Measurements from ENCODE around the gene DYNLT2B.
A peak's percentile ranks its signal among the peaks of the same experiment; 100 is the strongest.
"Not testable (repeated sequence)": the region's sequence is repeated elsewhere in the genome, so short reads cannot be mapped to it uniquely, and the experiment has no call there.

The DYNLT2B gene

DNA sequence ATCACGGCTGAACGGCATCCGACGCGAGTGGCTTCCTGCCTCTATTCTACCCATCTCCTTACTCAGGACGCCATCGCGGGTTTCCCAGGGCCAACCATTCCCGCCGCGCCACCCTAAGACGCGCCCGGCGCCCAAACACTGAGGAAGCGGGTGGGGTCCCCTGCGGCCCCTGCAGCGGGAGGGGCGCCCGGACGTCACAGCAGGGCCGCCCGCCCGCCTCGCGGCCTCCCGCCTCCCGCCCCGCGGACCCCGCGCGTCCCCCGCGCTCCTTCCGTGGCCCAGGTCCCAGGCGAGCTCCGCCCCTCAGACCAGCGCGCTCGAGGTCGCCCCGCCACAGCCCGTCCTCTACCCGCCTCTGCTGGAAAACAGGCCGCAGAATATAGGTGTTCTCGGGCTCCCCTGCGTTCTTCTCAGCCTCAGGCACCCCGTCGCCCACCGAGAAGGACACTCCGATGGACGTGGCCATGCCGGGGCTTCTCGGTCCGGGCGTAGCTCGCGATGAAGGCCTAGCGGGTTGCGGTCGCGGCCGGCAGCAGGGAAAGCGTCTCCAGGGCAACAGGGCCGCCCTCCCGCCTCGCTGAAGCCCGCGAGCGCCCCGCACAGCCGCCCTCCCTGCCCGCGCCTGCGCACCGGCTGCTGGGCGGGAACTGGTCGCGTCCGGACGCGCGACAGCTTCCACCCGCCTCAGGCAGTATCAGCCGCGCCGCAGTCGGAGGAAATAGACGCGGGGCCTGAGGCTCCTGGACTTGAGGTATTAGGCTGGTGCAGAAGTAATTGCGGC, at the start of gene DYNLT2B:
DYNLT2B (minus strand) TSS at position 554 of the 781 bp plus-strand sequence; CDS start at position 466, 88 bp downstream.
- no peaks in the 10 kb centered on the region for H3K9me3 ChIP-seq (ENCODE audit: control insufficient read depth in 1 of 2, low read length in 2 of 2)
- peak within 1 kb of the TSS; percentile 86 to 91 for H3K4me3 ChIP-seq (ENCODE audit: low read depth in 1 of 2, low read length in 2 of 2)
- no peaks in the 10 kb centered on the region for H3K4me1 ChIP-seq (ENCODE audit: control insufficient read depth in 1 of 2, insufficient read depth in 2 of 2, low read length in 2 of 2)
- H3K27me3 ChIP-seq (ENCODE audit: control insufficient read depth in 1 of 2, insufficient read depth in 2 of 2, low read length in 2 of 2): no peaks in the 10 kb centered on the region
- H3K36me3 ChIP-seq (ENCODE audit: control insufficient read depth in 1 of 2, insufficient read depth in 2 of 2, low read length in 2 of 2): no peaks in the 10 kb centered on the region
- peak within 1 kb of the TSS; percentile 87 for H3K27ac ChIP-seq (ENCODE audit: low read depth, low read length)
- H3K9ac ChIP-seq (ENCODE audit: low read depth in 1 of 2, low read length in 2 of 2): peak within 1 kb of the TSS; percentile 63 to 82

DNA sequence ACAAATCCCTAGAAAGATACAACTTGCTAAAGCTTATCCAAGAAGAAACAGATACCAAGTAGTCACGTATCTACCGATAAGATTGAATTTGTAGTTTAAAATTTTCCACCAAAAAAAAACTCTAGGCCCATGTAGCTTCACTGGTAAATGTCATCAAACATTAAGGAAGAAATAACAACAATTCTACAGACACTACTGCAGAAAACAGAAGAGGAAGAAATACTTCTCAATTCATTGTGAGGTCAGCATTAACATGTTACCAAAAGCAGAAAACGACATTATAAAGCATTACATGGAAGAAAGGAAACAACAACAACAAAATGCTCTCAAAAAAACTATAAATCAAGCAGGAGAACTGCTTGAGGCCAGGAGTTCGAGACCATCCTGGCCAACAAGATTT, 47.7 kb upstream of the DYNLT2B start:
- Histone ChIP-seq H3K9ac (ENCODE audit: low read depth in 1 of 2, low read length in 2 of 2) (no peak overlapping the region), H3K36me3 (ENCODE audit: control insufficient read depth in 1 of 2, insufficient read depth in 2 of 2, low read length in 2 of 2) (peaks cover 18 to 56% of the 10 kb centered on the region in 2 donors), H3K27me3 (ENCODE audit: control insufficient read depth in 1 of 2, insufficient read depth in 2 of 2, low read length in 2 of 2) (no peaks in the 10 kb centered on the region), H3K4me1 (ENCODE audit: control insufficient read depth in 1 of 2, insufficient read depth in 2 of 2, low read length in 2 of 2) (no peaks in the 10 kb centered on the region), H3K4me3 (ENCODE audit: low read depth in 1 of 2, low read length in 2 of 2) (no peak overlapping the region), H3K27ac (ENCODE audit: low read depth, low read length) (no peak overlapping the region), H3K9me3 (ENCODE audit: control insufficient read depth in 1 of 2, low read length in 2 of 2) (no peaks in the 10 kb centered on the region)

DNA sequence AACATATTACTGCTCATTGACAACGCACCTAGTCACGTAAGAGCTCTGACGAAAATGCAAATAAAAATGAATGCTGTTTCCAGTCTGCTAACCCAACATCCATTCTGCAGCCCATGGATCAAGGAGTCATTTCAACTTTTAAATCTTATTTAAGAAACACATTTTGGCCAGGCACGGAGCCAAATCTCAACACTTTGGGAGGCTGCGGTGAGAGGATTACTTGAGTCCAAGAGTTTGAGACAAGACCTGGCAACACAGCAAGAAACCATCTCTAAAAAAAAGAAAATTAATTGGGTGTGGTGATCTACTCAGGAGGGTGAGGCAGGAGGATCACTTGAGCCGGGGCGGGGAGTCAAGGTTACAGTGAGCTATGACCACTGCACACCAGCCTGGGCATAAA, 42.5 kb upstream of the DYNLT2B start:
- Histone ChIP-seq H3K27ac (ENCODE audit: low read depth, low read length) (no peak overlapping the region), H3K4me3 (ENCODE audit: low read depth in 1 of 2, low read length in 2 of 2) (no peak overlapping the region), H3K9me3 (ENCODE audit: control insufficient read depth in 1 of 2, low read length in 2 of 2) (no peaks in the 10 kb centered on the region), H3K4me1 (ENCODE audit: control insufficient read depth in 1 of 2, insufficient read depth in 2 of 2, low read length in 2 of 2) (no peaks in the 10 kb centered on the region), H3K9ac (ENCODE audit: low read depth in 1 of 2, low read length in 2 of 2) (no peak overlapping the region), H3K36me3 (ENCODE audit: control insufficient read depth in 1 of 2, insufficient read depth in 2 of 2, low read length in 2 of 2) (peaks cover 24 to 64% of the 10 kb centered on the region in 2 donors), H3K27me3 (ENCODE audit: control insufficient read depth in 1 of 2, insufficient read depth in 2 of 2, low read length in 2 of 2) (no peaks in the 10 kb centered on the region)

DNA sequence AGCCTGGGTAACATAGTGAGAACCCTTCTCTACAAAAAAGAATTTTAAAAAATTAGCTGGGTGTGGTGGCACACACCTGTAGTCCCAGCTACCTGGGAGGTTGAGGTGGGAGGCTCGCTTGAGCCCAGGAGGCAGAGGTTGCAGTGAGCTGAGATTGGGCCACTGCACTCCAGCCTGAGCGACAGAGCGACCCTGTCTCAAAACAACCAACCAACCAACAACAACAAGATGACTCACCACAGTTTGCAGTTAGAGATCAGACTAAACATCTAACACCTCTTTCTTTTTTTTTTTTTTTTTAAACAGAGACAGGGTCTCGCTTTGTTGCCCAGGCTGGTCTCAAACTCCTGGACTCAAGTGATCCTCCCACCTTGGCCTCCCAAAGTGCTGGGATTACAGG, 40.5 kb upstream of the DYNLT2B start:
- not testable (repeated sequence) for H3K27ac ChIP-seq (ENCODE audit: low read depth, low read length); H3K4me3 ChIP-seq (ENCODE audit: low read depth in 1 of 2, low read length in 2 of 2); H3K9me3 ChIP-seq (ENCODE audit: control insufficient read depth in 1 of 2, low read length in 2 of 2); H3K27me3 ChIP-seq (ENCODE audit: control insufficient read depth in 1 of 2, insufficient read depth in 2 of 2, low read length in 2 of 2); H3K9ac ChIP-seq (ENCODE audit: low read depth in 1 of 2, low read length in 2 of 2); H3K4me1 ChIP-seq (ENCODE audit: control insufficient read depth in 1 of 2, insufficient read depth in 2 of 2, low read length in 2 of 2)
- H3K36me3 ChIP-seq (ENCODE audit: control insufficient read depth in 1 of 2, insufficient read depth in 2 of 2, low read length in 2 of 2): peaks cover 27 to 66% of the 10 kb centered on the region in 2 donors

DNA sequence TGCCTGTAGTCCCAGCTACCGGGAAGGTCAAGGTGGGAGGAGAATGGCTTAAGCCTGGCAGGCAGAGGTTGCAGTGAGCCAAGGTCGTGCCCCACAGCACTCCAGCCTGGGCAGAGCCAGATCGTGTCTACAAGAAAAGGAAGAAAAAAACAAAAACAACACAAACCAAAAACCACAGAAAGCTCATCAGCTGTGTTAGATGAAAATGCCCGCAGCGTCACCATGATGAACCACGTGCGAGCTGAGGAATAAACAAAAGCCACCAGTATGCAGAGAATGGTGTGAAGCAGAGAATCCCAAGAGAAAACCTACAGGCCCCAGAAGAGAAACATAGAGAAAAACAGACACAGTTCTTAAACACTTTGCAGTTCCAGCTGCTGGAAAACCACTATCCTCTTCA, 39.9 kb upstream of the DYNLT2B start:
- H3K4me1 ChIP-seq (ENCODE audit: control insufficient read depth in 1 of 2, insufficient read depth in 2 of 2, low read length in 2 of 2): no peaks in the 10 kb centered on the region
- H3K9ac ChIP-seq (ENCODE audit: low read depth in 1 of 2, low read length in 2 of 2): no peak overlapping the region
- no peak overlapping the region for H3K4me3 ChIP-seq (ENCODE audit: low read depth in 1 of 2, low read length in 2 of 2)
- no peak overlapping the region for H3K27ac ChIP-seq (ENCODE audit: low read depth, low read length)
- peaks cover 27 to 66% of the 10 kb centered on the region in 2 donors for H3K36me3 ChIP-seq (ENCODE audit: control insufficient read depth in 1 of 2, insufficient read depth in 2 of 2, low read length in 2 of 2)
- no peaks in the 10 kb centered on the region for H3K27me3 ChIP-seq (ENCODE audit: control insufficient read depth in 1 of 2, insufficient read depth in 2 of 2, low read length in 2 of 2)
- no peaks in the 10 kb centered on the region for H3K9me3 ChIP-seq (ENCODE audit: control insufficient read depth in 1 of 2, low read length in 2 of 2)

DNA sequence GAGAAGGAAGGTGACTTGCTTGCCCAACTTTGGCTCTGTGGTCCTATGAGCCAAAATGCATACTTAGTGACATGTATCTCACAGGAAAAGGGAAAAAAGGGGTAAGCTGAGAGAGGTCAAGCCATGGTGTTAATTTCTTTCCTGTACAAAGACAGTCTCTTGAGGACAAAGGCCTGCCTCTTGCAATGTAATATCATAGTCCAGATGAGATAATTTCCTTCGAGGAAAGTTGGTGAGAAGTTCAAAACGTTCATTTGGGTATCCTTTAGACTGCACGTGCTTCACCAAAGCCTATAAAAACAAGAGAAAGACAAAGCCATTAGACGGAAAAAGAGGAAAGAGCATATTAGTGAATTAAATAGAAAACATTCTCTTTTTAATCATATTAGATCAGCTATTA, 38.5 kb upstream of the DYNLT2B start:
- Histone ChIP-seq H3K9ac (ENCODE audit: low read depth in 1 of 2, low read length in 2 of 2) (no peak overlapping the region), H3K36me3 (ENCODE audit: control insufficient read depth in 1 of 2, insufficient read depth in 2 of 2, low read length in 2 of 2) (peaks cover 17 to 54% of the 10 kb centered on the region in 2 donors), H3K4me3 (ENCODE audit: low read depth in 1 of 2, low read length in 2 of 2) (no peak overlapping the region), H3K4me1 (ENCODE audit: control insufficient read depth in 1 of 2, insufficient read depth in 2 of 2, low read length in 2 of 2) (no peaks in the 10 kb centered on the region), H3K27ac (ENCODE audit: low read depth, low read length) (no peak overlapping the region), H3K27me3 (ENCODE audit: control insufficient read depth in 1 of 2, insufficient read depth in 2 of 2, low read length in 2 of 2) (no peaks in the 10 kb centered on the region), H3K9me3 (ENCODE audit: control insufficient read depth in 1 of 2, low read length in 2 of 2) (no peaks in the 10 kb centered on the region)

DNA sequence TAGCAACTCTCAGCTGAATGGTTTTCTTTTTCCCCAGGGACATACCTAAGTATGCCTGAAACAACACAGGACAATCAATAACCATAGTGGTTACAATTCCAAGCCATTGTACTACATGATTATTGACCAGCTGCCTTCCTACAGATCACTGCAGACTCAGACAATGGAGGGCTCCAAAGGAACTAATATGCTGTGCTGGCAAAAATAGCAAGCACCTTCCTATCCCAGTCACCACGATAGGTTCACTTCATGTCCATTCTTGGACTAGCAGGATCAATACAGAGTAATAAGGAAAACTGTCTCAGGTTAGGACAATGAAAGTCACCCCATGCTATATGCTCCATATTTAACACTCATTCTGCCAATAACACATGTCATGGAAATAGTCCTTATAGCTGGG, 37.6 kb upstream of the DYNLT2B start:
- Histone ChIP-seq H3K4me3 (ENCODE audit: low read depth in 1 of 2, low read length in 2 of 2) (no peak overlapping the region), H3K9ac (ENCODE audit: low read depth in 1 of 2, low read length in 2 of 2) (no peak overlapping the region), H3K4me1 (ENCODE audit: control insufficient read depth in 1 of 2, insufficient read depth in 2 of 2, low read length in 2 of 2) (no peaks in the 10 kb centered on the region), H3K9me3 (ENCODE audit: control insufficient read depth in 1 of 2, low read length in 2 of 2) (no peaks in the 10 kb centered on the region), H3K27ac (ENCODE audit: low read depth, low read length) (no peak overlapping the region), H3K36me3 (ENCODE audit: control insufficient read depth in 1 of 2, insufficient read depth in 2 of 2, low read length in 2 of 2) (peaks cover 14 to 46% of the 10 kb centered on the region in 2 donors), H3K27me3 (ENCODE audit: control insufficient read depth in 1 of 2, insufficient read depth in 2 of 2, low read length in 2 of 2) (no peaks in the 10 kb centered on the region)

DNA sequence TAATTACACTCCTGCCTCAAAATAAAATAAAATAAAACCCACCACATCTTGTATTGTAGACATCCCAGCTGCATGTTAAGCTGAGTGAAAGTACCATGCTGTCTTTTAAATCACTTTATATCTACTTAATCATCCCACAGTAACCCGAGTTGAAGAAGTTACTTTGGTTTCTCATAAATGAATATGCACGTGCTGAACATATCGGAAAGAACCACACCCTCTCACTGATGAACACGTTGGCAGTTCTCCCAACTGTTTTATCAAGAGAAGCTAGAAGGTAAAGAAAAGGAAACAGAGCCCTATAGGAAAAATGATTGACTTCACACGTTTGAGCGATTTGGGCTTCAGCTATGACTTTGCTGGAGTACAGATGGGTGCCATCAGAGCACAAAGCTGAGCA, 36.1 kb upstream of the DYNLT2B start:
- Histone ChIP-seq H3K9me3 (ENCODE audit: control insufficient read depth in 1 of 2, low read length in 2 of 2) (no peaks in the 10 kb centered on the region), H3K27me3 (ENCODE audit: control insufficient read depth in 1 of 2, insufficient read depth in 2 of 2, low read length in 2 of 2) (no peaks in the 10 kb centered on the region), H3K4me1 (ENCODE audit: control insufficient read depth in 1 of 2, insufficient read depth in 2 of 2, low read length in 2 of 2) (no peaks in the 10 kb centered on the region), H3K4me3 (ENCODE audit: low read depth in 1 of 2, low read length in 2 of 2) (no peak overlapping the region), H3K27ac (ENCODE audit: low read depth, low read length) (no peak overlapping the region), H3K36me3 (ENCODE audit: control insufficient read depth in 1 of 2, insufficient read depth in 2 of 2, low read length in 2 of 2) (peaks cover 14 to 37% of the 10 kb centered on the region in 2 donors), H3K9ac (ENCODE audit: low read depth in 1 of 2, low read length in 2 of 2) (no peak overlapping the region)

DNA sequence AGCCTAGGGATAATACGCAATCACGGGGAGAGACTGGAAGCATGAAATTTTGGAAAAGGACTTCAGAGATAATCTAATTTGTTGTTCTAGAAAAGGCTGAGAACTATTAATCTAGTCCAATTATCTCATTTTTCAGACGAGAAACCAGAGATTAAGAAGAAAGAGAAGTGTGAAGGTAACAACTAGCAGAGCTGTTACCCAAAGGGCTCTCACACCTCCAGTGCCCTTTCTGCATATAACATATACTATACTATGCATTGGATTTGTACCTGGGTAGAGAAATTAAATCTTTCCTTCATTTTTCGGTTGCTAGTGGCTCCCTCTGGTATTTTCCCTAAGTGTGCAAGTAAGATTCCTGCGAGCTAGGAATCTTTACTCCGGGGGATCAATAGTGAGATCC, 33.5 kb upstream of the DYNLT2B start:
- Histone ChIP-seq H3K9ac (ENCODE audit: low read depth in 1 of 2, low read length in 2 of 2) (no peak overlapping the region), H3K36me3 (ENCODE audit: control insufficient read depth in 1 of 2, insufficient read depth in 2 of 2, low read length in 2 of 2) (peaks cover 12 to 19% of the 10 kb centered on the region in 2 donors), H3K27me3 (ENCODE audit: control insufficient read depth in 1 of 2, insufficient read depth in 2 of 2, low read length in 2 of 2) (no peaks in the 10 kb centered on the region), H3K9me3 (ENCODE audit: control insufficient read depth in 1 of 2, low read length in 2 of 2) (no peaks in the 10 kb centered on the region), H3K4me1 (ENCODE audit: control insufficient read depth in 1 of 2, insufficient read depth in 2 of 2, low read length in 2 of 2) (no peaks in the 10 kb centered on the region), H3K27ac (ENCODE audit: low read depth, low read length) (no peak overlapping the region), H3K4me3 (ENCODE audit: low read depth in 1 of 2, low read length in 2 of 2) (no peak overlapping the region)

DNA sequence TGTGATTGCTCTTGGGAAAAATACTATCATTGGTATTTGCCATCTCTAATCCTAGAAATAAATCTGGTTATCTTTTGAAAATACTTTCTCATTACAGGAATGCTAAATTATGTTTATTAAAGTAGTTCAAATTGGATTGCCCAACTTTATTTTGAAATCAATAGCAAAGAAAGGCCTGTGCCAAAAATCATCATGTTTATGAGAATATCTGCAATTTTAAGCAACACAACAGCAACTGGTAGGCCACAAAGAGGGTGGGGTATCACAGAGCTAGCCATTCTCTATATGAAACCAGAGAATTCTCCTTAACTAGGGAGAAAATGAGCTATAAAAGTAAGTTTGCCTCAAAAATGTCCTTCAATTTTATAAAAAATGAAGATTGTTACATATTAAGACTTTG, 32.0 kb upstream of the DYNLT2B start:
- Histone ChIP-seq H3K27me3 (ENCODE audit: control insufficient read depth in 1 of 2, insufficient read depth in 2 of 2, low read length in 2 of 2) (no peaks in the 10 kb centered on the region), H3K9me3 (ENCODE audit: control insufficient read depth in 1 of 2, low read length in 2 of 2) (no peaks in the 10 kb centered on the region), H3K4me3 (ENCODE audit: low read depth in 1 of 2, low read length in 2 of 2) (no peak overlapping the region), H3K27ac (ENCODE audit: low read depth, low read length) (no peak overlapping the region), H3K9ac (ENCODE audit: low read depth in 1 of 2, low read length in 2 of 2) (no peak overlapping the region), H3K36me3 (ENCODE audit: control insufficient read depth in 1 of 2, insufficient read depth in 2 of 2, low read length in 2 of 2) (peaks cover 0 to 6% of the 10 kb centered on the region in 2 donors), H3K4me1 (ENCODE audit: control insufficient read depth in 1 of 2, insufficient read depth in 2 of 2, low read length in 2 of 2) (no peaks in the 10 kb centered on the region)

All from duodenal mucosa (tissue), 2 donors.